AG04450 (cell line): Measurements from ENCODE around the gene WLS. TPM values are rescaled to one million over a fixed set of nuclear protein-coding genes. Genes with fewer than 3 reads are reported as not detected.

Experiments used
- CTCF ChIA-PET: fragments of 300-600, 350-600 bp; formaldehyde crosslinking; extraction: SDS; loops from one replicate; lab custom pipeline; 2022; ENCODE audit warnings: antibody characterized with exemption, inconsistent platforms; lab: Charles Lee
- POLR2A ChIA-PET: fragments of 350-600 bp; formaldehyde crosslinking; extraction: SDS; loops from one replicate; lab custom pipeline; 2021; ENCODE audit warnings: antibody characterized with exemption, inconsistent platforms; lab: Yijun Ruan, JAX
- DNase-seq: peaks from one replicate; pipeline ENCODE4 v3.0.0-alpha.2; 2011; ENCODE audit warnings: low read depth, low spot score
- H3K27ac ChIP-seq: one replicate; pipeline ENCODE4 v1.5.1; 2012; ENCODE audit warnings: low read depth, low read length, control low read depth
- H3K27me3 ChIP-seq: one replicate; pipeline ENCODE4 v1.6.0; 2012; ENCODE audit warnings: low read length; ENCODE audit not compliant: control insufficient read depth, insufficient read depth
- H3K4me3 ChIP-seq: 2 replicates; pipeline ENCODE4 v1.5.1; 2011; ENCODE audit warnings: mild to moderate bottlenecking, low read depth, low read length, control low read depth
- H3K9me3 ChIP-seq: 2 replicates; pipeline ENCODE4 v1.5.1; 2012; ENCODE audit warnings: low read length; ENCODE audit not compliant: control insufficient read depth, insufficient read depth
- polyA plus RNA-seq: library from polyadenylated mRNA; depleted of rRNA; stranded (reverse); fragments of >200 nt; gene quantifications from 2 replicates; pipeline ENCODE4 v1.2.3, GENCODE V29; 2011
- TF ChIP-seq, protein P1 (sequence below): IDR thresholded peaks from 2 replicates; pipeline ENCODE4 v1.5.1; 2011; ENCODE audit warnings: low read depth, low read length, control low read depth, inconsistent platforms

WLS gene
- polyA plus RNA-seq, 1 experiment: 391 TPM

DNA sequence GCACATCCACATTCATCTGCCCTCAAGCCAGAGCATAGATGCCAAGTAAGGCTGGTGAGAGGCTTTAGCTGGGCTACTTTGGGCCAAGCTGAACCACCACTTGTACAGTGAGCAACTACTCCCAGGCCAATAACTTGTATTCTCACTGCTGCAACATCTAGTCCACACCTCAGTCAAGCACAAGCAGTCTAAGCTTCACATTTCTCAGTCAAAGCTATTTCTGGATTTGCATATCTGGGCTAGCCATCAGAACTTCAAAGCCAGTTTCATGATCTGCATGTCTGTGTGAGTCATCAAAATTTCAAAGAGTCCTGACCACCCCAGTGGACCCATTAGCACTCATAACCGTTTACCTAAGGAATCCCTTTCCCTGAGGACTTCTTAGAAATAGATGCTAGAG is 104.2 kb downstream of the WLS start:
- TF ChIP-seq, protein P1, sequence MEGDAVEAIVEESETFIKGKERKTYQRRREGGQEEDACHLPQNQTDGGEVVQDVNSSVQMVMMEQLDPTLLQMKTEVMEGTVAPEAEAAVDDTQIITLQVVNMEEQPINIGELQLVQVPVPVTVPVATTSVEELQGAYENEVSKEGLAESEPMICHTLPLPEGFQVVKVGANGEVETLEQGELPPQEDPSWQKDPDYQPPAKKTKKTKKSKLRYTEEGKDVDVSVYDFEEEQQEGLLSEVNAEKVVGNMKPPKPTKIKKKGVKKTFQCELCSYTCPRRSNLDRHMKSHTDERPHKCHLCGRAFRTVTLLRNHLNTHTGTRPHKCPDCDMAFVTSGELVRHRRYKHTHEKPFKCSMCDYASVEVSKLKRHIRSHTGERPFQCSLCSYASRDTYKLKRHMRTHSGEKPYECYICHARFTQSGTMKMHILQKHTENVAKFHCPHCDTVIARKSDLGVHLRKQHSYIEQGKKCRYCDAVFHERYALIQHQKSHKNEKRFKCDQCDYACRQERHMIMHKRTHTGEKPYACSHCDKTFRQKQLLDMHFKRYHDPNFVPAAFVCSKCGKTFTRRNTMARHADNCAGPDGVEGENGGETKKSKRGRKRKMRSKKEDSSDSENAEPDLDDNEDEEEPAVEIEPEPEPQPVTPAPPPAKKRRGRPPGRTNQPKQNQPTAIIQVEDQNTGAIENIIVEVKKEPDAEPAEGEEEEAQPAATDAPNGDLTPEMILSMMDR: no peak
- Histone ChIP-seq H3K4me3 (no peak overlapping the region), H3K27ac (no peak overlapping the region), H3K9me3 (no peaks in the 10 kb centered on the region), H3K27me3 (no peaks in the 10 kb centered on the region)
- CTCF ChIA-PET: interaction anchor here (0.6 to 4.1 kb wide), 5 partner anchors 8 to 1381 kb away, joined by 3 to 22 read pairs (median 3); no protein-coding TSS in a partner anchor
- POLR2A ChIA-PET: interaction anchor here (0.5 kb wide), 1 partner anchor 146 kb away, joined by 7 read pairs; no protein-coding TSS in a partner anchor
- no peak for DNase-seq

DNA sequence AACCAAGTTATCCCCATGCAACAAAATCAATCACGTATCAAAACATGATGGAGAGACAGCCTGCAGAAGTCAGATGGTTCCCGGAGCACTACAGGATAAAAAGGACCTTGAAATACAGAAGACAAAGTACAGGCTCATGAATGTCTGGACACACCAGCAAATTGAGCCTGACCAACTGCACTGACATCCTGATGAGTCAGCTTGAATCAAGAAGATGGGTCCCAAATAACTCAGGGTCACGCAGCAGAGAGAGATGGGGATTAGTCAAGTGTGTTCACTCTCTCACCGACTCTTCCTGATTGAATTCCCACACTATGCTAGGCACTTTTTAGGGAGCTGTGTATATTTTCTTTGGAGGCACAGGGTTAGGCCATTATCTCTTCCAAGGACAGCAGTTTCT is 110.8 kb downstream of the WLS start:
- no peak for DNase-seq
- CTCF ChIA-PET: interaction anchor here (0.9 to 11.8 kb wide), 18 partner anchors 66 to 356 kb away, joined by 3 to 473 read pairs (median 14); no protein-coding TSS in a partner anchor
- no peaks in the 10 kb centered on the region for H3K9me3 ChIP-seq
- POLR2A ChIA-PET: interaction anchor here (2.2 kb wide), 1 partner anchor 110 kb away, joined by 16 read pairs; the partner anchor contains the start of gene WLS
- no peaks in the 10 kb centered on the region for H3K27me3 ChIP-seq
- TF ChIP-seq, protein P1: no peak
- H3K27ac ChIP-seq: no peak overlapping the region
- no peak overlapping the region for H3K4me3 ChIP-seq

DNA sequence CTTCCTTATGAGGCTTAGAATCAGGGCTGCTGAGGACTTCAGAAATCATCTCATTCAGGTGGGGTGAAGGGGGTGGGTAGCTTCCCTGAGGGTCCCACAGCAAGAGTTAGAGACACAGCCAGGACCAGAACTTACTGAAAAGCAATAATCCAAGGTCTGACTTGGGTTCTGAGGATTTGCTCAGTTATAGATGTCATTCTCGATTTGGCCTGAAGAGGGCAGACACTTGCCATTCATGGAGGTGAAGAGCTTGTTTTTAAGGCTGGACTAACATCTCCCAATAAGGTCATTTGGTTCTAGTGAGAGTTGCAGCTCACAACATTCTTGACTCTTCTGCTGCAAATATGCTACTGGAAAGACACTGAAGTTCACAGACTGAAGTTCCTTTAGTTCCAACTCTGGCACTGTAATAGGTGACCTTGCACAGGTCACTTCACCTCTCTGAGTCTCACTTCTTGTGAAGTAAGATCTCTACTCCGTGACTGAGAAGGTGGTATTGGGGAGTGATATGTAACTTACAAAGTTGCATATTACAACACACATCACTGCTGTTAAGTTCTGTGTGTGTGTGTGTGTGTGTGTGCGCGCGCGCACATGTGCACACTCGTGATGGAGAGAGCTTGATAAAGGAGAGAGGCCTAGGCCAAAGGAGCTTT is 112.1 kb downstream of the WLS start:
- TF ChIP-seq, protein P1: peak; percentile 85
- H3K27ac ChIP-seq: no peak overlapping the region
- CTCF ChIA-PET: interaction anchor here (0.6 to 11.8 kb wide), 82 partner anchors 9 to 376 kb away, joined by 3 to 473 read pairs (median 4); partner anchors contain the start of genes DEPDC1 and WLS
- H3K27me3 ChIP-seq: no peaks in the 10 kb centered on the region
- peak; percentile 74 for DNase-seq
- H3K4me3 ChIP-seq: no peak overlapping the region
- H3K9me3 ChIP-seq: no peaks in the 10 kb centered on the region
- POLR2A ChIA-PET: interaction anchor here (0.6 to 2.2 kb wide), 6 partner anchors 109 to 323 kb away, joined by 3 to 16 read pairs (median 4); partner anchors contain the start of gene WLS

DNA sequence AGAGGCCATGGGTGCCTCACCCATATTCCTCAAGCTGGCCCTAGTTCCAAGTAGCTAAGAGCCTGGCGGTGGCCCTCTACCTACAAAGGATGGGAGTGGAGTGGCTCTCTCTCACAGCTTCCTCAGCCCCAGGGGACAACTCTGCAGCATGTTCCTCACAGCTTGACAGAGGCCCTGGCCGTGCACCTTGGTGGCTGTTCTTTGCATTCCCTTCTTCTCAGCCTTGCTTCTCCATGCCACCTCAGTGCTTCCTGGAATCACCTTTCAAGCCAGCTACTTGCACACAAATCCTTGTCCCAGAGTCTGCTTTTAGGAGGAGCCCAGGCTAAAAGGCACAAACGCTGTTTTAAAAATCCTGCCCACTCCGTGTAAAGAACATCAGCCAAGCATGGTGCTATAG is 112.9 kb downstream of the WLS start:
- Histone ChIP-seq H3K9me3 (no peaks in the 10 kb centered on the region), H3K27me3 (no peaks in the 10 kb centered on the region), H3K4me3 (no peak overlapping the region), H3K27ac (no peak overlapping the region)
- ChIA-PET POLR2A (no interaction called here), CTCF (interaction anchor here (0.7 to 11.8 kb wide), 43 partner anchors 10 to 377 kb away, joined by 3 to 473 read pairs (median 6); partner anchors contain the start of gene DEPDC1)
- DNase-seq: no peak
- TF ChIP-seq, protein P1: no peak

DNA sequence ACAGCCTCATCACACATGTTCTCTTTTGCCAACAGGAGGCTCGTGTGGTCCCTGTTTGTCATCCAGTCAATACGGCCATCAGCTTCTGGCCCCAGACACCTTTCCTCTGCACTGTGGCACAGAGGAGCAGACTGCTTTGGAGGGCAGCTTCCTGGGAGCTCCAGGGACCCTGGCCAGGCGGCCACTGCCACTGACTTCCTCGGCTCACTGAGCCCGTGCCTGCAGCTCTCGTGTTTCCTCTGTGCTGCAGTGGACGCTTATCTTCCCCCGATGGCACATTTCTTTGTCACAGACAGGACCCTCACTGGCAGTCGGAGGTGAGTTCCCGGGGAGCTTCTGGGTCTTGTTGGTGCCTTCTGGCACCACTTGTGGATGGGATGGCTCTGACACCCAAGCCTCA is 114.9 kb downstream of the WLS start:
- Histone ChIP-seq H3K27ac (no peak overlapping the region), H3K27me3 (no peaks in the 10 kb centered on the region), H3K9me3 (no peaks in the 10 kb centered on the region), H3K4me3 (no peak overlapping the region)
- DNase-seq: no peak
- ChIA-PET POLR2A (interaction anchor here (0.6 to 1.7 kb wide), 3 partner anchors 115 to 309 kb away, joined by 3 to 19 read pairs (median 3); partner anchors contain the start of gene WLS), CTCF (interaction anchor here (0.6 to 12.8 kb wide), 48 partner anchors 8 to 595 kb away, joined by 3 to 473 read pairs (median 4); partner anchors contain the start of gene RPE65)
- TF ChIP-seq, protein P1: no peak
